Skeletal muscle satellite cell (primary cell): Measurements from ENCODE around the gene SFMBT2.

Experiments used
- H3K27me3 ChIP-seq: 2 replicates; pipeline ENCODE4 v1.7.0; 2013; ENCODE audit warnings: low read length; ENCODE audit not compliant: control insufficient read depth, insufficient read depth
- H3K36me3 ChIP-seq: 2 replicates; pipeline ENCODE4 v1.7.0; 2013; ENCODE audit warnings: mild to moderate bottlenecking, control low read depth, low read length; ENCODE audit not compliant: insufficient read depth
- H3K4me1 ChIP-seq: 2 replicates; pipeline ENCODE4 v1.7.0; 2013; ENCODE audit warnings: low read length; ENCODE audit not compliant: control insufficient read depth, insufficient read depth
- H3K4me2 ChIP-seq: 2 replicates; pipeline ENCODE4 v1.7.0; 2013; ENCODE audit warnings: mild to moderate bottlenecking, low read length
- H3K4me3 ChIP-seq: 2 replicates; pipeline ENCODE4 v1.7.0; 2013; ENCODE audit warnings: low read length
- H3K9ac ChIP-seq: 2 replicates; pipeline ENCODE4 v1.7.0; 2013; ENCODE audit warnings: mild to moderate bottlenecking, low read depth, low read length, moderate library complexity
- H3K9me3 ChIP-seq: replicated peaks from 2 replicates; pipeline ENCODE4 v1.7.0; 2013; ENCODE audit warnings: mild to moderate bottlenecking, control low read depth, low read length

Gene SFMBT2

DNA sequence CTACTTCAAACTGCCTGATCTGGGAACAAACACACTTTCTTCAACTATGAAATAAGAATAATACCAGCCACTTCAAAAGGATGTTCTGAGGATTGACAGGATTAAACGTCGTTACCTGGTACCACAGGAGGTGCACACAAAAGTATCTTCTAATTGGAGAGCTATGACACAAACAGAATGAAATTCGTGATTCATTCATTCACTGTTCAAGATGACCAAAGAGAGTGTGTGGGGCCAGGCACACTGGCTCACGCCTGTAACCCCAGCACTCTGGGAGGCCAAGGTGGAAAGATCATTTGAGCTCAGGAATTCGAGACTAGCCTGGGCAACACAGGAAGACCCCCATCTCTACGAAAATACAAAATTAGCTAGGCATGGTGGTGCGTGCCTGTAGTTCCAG lies 50.9 kb downstream of the SFMBT2 start:
- H3K9ac ChIP-seq: no peak overlapping the region
- H3K36me3 ChIP-seq: no peaks in the 10 kb centered on the region
- H3K9me3 ChIP-seq: no peaks in the 10 kb centered on the region
- no peak overlapping the region for H3K4me2 ChIP-seq
- no peaks in the 10 kb centered on the region for H3K27me3 ChIP-seq
- no peak overlapping the region for H3K4me3 ChIP-seq
- H3K4me1 ChIP-seq: peaks cover 2% of the 10 kb centered on the region

DNA sequence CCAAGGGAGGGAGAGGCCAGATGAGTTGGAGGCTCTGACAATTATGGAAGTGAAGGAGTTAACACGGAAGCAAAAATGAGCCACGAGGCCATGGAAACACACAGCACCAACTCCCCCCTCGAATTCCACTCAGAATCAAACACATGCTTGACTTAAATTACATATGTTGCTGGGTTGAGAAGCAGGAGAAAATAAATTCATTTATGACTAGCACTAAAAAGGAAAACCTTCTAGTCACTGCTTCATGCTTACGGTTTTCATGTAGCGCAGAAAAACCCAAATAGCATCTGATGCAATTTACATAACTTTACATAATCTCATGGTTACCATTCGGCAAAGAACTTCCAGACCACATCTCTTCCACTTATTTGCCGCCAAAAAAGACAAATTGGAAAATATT lies 51.5 kb downstream of the SFMBT2 start:
- peaks cover 7% of the 10 kb centered on the region for H3K4me1 ChIP-seq
- no peaks in the 10 kb centered on the region for H3K36me3 ChIP-seq
- no peaks in the 10 kb centered on the region for H3K27me3 ChIP-seq
- no peak overlapping the region for H3K9ac ChIP-seq
- no peak overlapping the region for H3K4me3 ChIP-seq
- no peaks in the 10 kb centered on the region for H3K9me3 ChIP-seq
- no peak overlapping the region for H3K4me2 ChIP-seq

DNA sequence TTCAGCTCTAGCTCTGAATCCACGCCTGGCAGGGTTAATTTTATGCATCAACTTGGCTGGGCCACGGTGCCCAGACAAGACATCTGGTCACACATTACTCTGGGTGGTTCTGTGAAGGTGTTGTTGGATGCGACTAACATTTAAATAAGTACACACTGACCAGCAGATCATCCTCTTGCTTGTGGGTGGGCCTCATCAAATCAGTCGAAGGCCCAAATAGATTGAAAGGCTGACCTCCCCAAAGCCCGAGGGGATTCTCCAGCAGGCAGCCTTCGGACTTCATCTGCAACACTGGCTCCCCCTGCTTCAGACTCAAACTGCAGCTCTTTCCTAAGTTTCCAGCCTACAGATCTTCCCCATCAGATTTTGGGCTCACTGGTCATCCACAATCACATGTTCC lies 53.6 kb downstream of the SFMBT2 start:
- no peak overlapping the region for H3K4me2 ChIP-seq

DNA sequence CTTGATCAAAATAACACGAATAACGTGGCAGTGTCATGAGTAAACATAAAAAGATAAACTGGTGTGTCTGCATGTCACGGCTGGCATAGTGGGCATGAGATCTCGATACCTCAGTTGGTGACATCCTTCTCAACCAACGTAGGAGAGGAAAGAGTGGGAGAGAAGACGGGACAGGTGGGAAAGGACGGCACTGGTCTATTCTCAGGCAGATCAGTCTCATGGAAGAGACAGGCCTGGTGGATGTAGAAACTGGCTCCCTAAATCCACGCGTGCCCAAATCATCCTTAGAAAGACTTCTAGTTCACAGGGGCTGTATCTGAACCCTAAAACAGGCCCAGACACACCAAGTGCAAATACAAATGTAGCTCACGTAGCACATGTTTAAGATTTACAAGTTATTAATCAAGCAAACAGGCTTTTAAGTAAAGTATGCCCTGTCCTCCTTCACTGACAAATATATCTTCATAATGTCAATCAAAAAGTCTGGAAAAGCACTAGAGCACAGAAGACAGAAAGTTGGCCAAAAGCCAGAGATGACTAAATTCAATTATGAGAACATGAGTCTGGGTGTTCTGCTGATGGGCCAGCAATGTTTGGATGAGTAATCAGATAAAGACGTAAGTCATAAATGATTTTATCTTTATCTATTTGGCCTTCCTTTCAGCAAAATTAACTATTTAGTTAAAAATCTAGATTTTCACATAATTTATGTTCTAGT lies 56.3 kb downstream of the SFMBT2 start:
- H3K9ac ChIP-seq: no peak overlapping the region
- H3K36me3 ChIP-seq: no peaks in the 10 kb centered on the region
- no peak overlapping the region for H3K4me3 ChIP-seq
- H3K4me1 ChIP-seq: peaks cover 8% of the 10 kb centered on the region
- no peaks in the 10 kb centered on the region for H3K27me3 ChIP-seq
- no peak overlapping the region for H3K4me2 ChIP-seq
- no peaks in the 10 kb centered on the region for H3K9me3 ChIP-seq

More for the DNA sequence above, 53.6 kb downstream of the SFMBT2 start:
- no peak overlapping the region for H3K4me3 ChIP-seq
- no peaks in the 10 kb centered on the region for H3K9me3 ChIP-seq
- no peak overlapping the region for H3K9ac ChIP-seq
- H3K36me3 ChIP-seq: no peaks in the 10 kb centered on the region
- H3K27me3 ChIP-seq: no peaks in the 10 kb centered on the region
- H3K4me1 ChIP-seq: peaks cover 8% of the 10 kb centered on the region

DNA sequence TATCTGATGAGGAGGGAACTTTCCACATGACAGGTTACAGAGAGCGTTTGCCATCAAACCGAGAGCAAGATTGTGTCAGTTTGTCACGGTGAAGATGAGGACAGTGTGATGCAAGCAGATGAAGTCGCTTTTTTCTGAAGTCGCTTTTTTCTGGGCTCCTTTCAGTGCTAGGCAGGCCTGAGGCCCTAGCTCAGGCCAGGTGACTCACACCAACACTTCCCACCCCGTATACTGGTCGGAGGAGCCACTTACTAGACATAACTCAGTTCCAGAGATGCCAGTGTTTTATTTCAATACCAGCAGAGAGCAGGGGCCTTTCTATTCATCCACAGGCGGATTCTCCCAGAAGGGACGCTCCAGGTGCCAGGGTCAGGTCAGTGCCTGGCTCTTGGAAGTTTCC lies 58.9 kb downstream of the SFMBT2 start:
- H3K27me3 ChIP-seq: no peaks in the 10 kb centered on the region
- H3K9me3 ChIP-seq: no peaks in the 10 kb centered on the region
- H3K9ac ChIP-seq: no peak overlapping the region
- H3K4me1 ChIP-seq: peaks cover 8% of the 10 kb centered on the region
- H3K4me2 ChIP-seq: no peak overlapping the region
- H3K36me3 ChIP-seq: no peaks in the 10 kb centered on the region
- no peak overlapping the region for H3K4me3 ChIP-seq

DNA sequence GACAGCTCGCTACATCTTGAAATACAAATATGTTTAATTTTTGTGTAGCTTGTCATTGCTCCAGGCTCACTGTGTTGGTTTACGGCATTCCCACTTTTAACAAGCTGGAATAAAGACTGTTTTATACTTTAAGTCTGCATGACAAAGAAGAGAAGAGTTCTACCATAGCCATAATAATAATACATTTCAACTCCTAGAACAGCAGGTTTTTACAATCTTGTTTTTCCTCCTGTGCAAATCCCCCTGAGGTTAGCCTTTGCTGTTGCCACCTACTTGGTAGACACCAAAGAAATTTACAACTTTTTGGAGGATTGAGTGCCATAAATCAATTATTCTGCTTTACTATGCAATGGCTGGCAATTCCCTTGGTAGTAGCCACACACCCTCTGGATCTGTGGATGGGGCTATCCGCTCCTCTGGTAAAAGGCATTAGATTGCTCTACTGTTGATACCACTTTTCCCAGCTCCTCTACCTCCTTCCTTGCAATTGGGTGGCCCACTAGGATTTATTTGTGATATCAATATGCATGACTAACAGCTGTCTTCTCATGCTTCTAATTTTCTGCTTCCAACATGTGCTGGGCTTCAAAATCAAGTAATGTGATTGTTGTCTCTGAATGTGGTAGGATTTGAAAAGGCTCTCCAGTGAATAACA lies 60.2 kb downstream of the SFMBT2 start:
- peaks cover 8% of the 10 kb centered on the region for H3K4me1 ChIP-seq
- H3K4me3 ChIP-seq: no peak overlapping the region
- no peaks in the 10 kb centered on the region for H3K36me3 ChIP-seq
- no peaks in the 10 kb centered on the region for H3K27me3 ChIP-seq
- no peak overlapping the region for H3K4me2 ChIP-seq
- H3K9ac ChIP-seq: no peak overlapping the region
- no peaks in the 10 kb centered on the region for H3K9me3 ChIP-seq

DNA sequence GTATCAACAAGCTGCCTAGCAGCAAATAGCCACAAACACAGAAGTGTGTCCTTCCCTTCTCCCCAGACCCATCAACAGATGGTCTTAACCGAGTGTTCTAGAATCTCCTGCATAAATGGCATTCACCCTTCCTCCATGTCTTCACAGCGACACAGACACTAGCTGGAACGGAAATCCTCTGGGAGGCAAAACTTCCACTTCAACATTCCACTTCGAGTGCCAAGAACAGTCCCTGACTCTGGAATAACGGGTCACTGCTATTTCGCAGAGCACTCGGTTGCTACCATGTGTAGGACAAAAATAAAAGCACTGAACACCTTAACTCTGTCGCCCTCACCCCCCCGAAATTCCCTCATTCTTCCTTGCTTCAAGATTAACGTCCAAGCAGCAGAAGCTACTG lies 65.1 kb downstream of the SFMBT2 start:
- Histone ChIP-seq H3K4me1 (no peaks in the 10 kb centered on the region), H3K9ac (no peak overlapping the region), H3K4me2 (no peak overlapping the region), H3K4me3 (no peak overlapping the region), H3K9me3 (no peaks in the 10 kb centered on the region), H3K36me3 (no peaks in the 10 kb centered on the region), H3K27me3 (no peaks in the 10 kb centered on the region)

DNA sequence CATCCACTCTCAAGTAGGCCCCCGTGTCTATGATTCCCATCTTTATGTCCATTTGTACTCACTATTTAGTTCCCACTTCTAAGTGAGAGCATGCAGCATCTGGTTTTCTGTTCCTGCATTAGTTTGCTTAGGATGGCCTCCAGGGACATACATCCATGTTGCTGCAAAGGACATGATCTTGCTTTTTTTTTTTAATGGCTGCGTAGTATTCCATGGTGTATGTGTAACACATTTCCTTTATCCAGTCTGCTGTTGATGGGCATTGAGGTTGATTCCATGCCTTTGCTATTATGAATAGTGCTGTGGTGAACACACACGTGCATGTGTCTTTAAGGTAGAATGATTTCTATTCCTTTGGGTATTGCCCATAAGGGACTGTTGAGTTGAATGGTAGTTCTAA lies 67.8 kb downstream of the SFMBT2 start:
- no peaks in the 10 kb centered on the region for H3K27me3 ChIP-seq
- H3K4me3 ChIP-seq: no peak overlapping the region
- no peak overlapping the region for H3K9ac ChIP-seq
- H3K36me3 ChIP-seq: no peaks in the 10 kb centered on the region
- no peaks in the 10 kb centered on the region for H3K4me1 ChIP-seq
- H3K9me3 ChIP-seq: no peaks in the 10 kb centered on the region
- H3K4me2 ChIP-seq: no peak overlapping the region

DNA sequence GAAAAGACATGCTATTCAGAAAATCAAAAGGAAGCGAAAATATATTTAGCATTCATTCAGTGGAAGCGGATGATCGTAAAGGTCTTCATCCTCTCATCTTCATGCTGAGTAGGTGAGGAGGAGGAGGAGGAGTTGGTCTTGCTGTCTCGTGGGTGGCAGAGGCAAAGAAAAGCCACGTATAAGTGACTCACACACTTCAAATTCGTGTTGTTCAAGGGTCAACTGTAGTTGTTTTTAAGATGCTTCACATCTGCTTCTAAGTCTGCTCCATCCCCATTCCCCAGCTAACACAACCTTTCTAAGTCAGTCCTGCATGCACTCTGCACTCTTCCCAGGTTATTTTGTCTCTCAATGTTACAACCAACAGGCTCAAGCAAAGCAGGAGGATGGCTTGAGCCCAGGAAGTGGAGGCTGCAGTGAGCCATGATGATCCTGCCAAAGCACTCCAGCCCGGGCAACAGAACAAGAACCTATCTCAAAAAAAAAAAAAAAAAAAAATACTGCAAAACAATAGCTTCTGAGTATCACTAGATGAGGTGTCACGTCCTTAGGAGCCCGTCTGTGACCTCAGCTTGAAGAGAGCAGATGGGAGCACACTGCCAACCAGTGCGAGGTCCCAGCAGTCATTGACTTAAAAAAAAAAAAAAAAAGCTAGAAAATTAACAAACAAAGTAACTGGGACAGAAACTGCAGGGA lies 70.5 kb downstream of the SFMBT2 start:
- H3K9ac ChIP-seq: no peak overlapping the region
- H3K4me3 ChIP-seq: no peak overlapping the region
- no peaks in the 10 kb centered on the region for H3K4me1 ChIP-seq
- H3K4me2 ChIP-seq: no peak overlapping the region
- no peaks in the 10 kb centered on the region for H3K9me3 ChIP-seq
- H3K36me3 ChIP-seq: no peaks in the 10 kb centered on the region
- no peaks in the 10 kb centered on the region for H3K27me3 ChIP-seq

DNA sequence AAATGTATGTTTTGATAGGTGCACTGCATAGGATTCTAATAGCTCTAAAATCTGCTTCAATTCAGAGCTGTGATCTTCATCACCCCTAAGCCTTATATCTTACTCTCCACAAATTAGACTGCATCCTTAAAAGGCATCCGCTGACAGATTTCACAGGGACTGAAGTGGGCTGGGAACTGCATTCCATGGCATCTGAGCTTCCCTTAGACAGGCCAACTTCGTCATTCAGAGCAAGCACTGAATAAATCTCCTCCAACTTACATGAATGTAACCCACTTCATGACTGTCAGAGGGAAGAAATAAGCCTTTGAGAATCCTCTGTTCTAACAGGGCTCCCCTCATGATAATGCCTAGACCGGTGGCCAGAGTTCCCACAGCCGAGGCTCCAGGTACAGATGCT lies 71.3 kb downstream of the SFMBT2 start:
- Histone ChIP-seq H3K36me3 (no peaks in the 10 kb centered on the region), H3K27me3 (no peaks in the 10 kb centered on the region), H3K9me3 (no peaks in the 10 kb centered on the region), H3K4me1 (no peaks in the 10 kb centered on the region), H3K9ac (no peak overlapping the region), H3K4me2 (no peak overlapping the region), H3K4me3 (no peak overlapping the region)

DNA sequence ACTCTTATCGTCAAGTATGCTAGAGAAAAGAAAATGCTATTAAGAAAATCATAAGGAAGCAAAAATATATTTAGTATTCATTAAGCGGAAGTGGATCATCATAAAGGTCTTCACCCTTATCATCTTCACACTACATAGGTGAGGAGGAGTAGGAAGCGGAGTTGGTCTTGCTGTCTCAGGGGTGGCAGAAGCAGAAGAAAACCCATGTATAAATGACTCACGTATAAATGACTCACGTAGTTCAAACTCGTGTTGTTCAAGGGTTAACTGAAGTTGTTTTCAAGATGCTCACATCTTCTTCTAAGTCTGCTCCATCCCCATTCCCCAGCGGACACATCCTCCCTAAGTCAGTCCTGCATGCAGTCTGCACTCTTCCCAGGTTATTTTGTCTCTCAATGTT lies 72.4 kb downstream of the SFMBT2 start:
- H3K9ac ChIP-seq: no peak overlapping the region
- H3K4me2 ChIP-seq: no peak overlapping the region
- H3K4me1 ChIP-seq: no peaks in the 10 kb centered on the region
- H3K36me3 ChIP-seq: no peaks in the 10 kb centered on the region
- no peaks in the 10 kb centered on the region for H3K27me3 ChIP-seq
- H3K4me3 ChIP-seq: no peak overlapping the region
- no peaks in the 10 kb centered on the region for H3K9me3 ChIP-seq
